ENCODE data around the gene ANTXRL. TPM values are rescaled to one million over a fixed set of nuclear protein-coding genes. Genes with fewer than 3 reads are reported as not detected.
A peak's percentile ranks its signal among the peaks of the same experiment; 100 is the strongest.

The ANTXRL gene
- total and polyA plus RNA-seq, 2 of the 8 experiments (the other 6 are each of a cell fraction or from before 2014, with no cell fraction given) = not detected

DNA sequence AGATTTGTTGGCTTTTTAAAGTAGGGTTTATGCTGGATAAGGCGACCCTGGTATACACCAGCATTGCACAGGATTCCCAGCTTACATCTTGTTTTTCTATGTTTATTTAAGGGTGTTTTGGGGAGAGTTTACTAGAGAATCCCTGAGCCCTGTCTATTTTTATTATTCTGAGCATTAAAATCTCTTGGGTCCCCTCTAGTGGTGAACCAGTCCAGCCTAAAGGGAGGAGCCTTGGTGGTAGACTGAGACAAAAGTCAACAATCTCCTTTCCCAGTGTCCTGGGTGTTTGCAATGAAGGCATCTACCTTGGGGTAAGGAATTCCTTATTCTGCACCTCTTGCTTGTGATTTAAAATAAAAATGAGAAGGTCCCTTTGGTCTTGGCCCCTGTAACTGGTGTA, 38.2 kb downstream of the ANTXRL start:
- Histone ChIP-seq H3K4ac (replicated peaks; ENCODE audit: insufficient read length, low read depth, low read length) (no peak overlapping the region), H4K5ac (ENCODE audit: insufficient read length, low read depth, low read length) (no peak overlapping the region), H4K91ac (replicated peaks; ENCODE audit: insufficient read length, low read length) (no peak overlapping the region), H3K18ac (ENCODE audit: extremely low read depth, low read length) (no peak overlapping the region), H4K20me1 (replicated peaks in 1 of 2; ENCODE audit: control insufficient read depth in 1 of 2, insufficient read depth in 2 of 2, low read length in 2 of 2) (no peaks in the 10 kb centered on the region), H2BK120ac (replicated peaks; ENCODE audit: low read depth, low read length) (no peak overlapping the region), H3K27ac (ENCODE audit: low read depth, low read length) (no peak overlapping the region), H3K79me2 (ENCODE audit: control insufficient read depth in 1 of 2, insufficient read depth in 2 of 2, low read length in 2 of 2) (no peaks in the 10 kb centered on the region), H3K36me3 (ENCODE audit: control insufficient read depth in 2 of 4, insufficient read depth in 4 of 4, low read length in 3 of 4) (no peaks in the 10 kb centered on the region), H4K8ac (ENCODE audit: extremely low read depth, insufficient read depth, low read length) (no peak overlapping the region), H3K23me2 (ENCODE audit: low read depth, low read length) (no peaks in the 10 kb centered on the region), H2BK15ac (ENCODE audit: low read length) (no peak overlapping the region), H3K4me3 (ENCODE audit: extremely low read depth in 1 of 4, insufficient read depth in 2 of 4, low read depth in 3 of 4, low read length in 4 of 4) (no peak overlapping the region), H2AFZ (ENCODE audit: low read length) (no peak overlapping the region), H3K79me1 (ENCODE audit: low read depth, low read length) (no peaks in the 10 kb centered on the region), H2BK12ac (ENCODE audit: low read depth, low read length) (no peak overlapping the region), H3K56ac (replicated peaks; ENCODE audit: insufficient read length, low read depth, low read length) (no peak overlapping the region), H3K4me1 (replicated peaks in 1 of 4; ENCODE audit: control insufficient read depth in 3 of 4, insufficient read depth in 4 of 4, low read length in 3 of 4) (peaks cover 0 to 8% (median 7%) of the 10 kb centered on the region in 4 experiments; a peak in 5 of 7 replicates), H2BK5ac (ENCODE audit: low read depth, low read length) (no peak overlapping the region), H3K23ac (ENCODE audit: insufficient read length) (no peak overlapping the region), H3K14ac (ENCODE audit: insufficient read length) (no peak overlapping the region), H3K27me3 (replicated peaks in 1 of 4; ENCODE audit: control insufficient read depth in 3 of 4, extremely low read depth in 1 of 4, insufficient read depth in 3 of 4, low read length in 3 of 4) (no peaks in the 10 kb centered on the region), H3K9me3 (ENCODE audit: insufficient read depth in 2 of 2, low read depth in 1 of 2, low read length in 1 of 2) (no peaks in the 10 kb centered on the region), H3K9ac (replicated peaks in 1 of 4; ENCODE audit: extremely low read depth in 1 of 4, low read depth in 3 of 4, low read length in 3 of 4) (no peak overlapping the region), H3K4me2 (ENCODE audit: insufficient read depth in 1 of 2, low read depth in 2 of 2, low read length in 2 of 2) (no peak overlapping the region), H2AK5ac (ENCODE audit: low read depth, low read length) (no peak overlapping the region), H2BK20ac (ENCODE audit: low read length) (no peak overlapping the region)
- FAIRE-seq (no peak), DNase-seq (ENCODE audit: low read depth in 1 of 2, low spot score in 2 of 2) (no peak)
- WGBS, 2 experiments (ENCODE audit: extremely low coverage in 1 of 2, insufficient coverage in 1 of 2, insufficient read length in 1 of 2, insufficient replicate concordance in 2 of 2, low coverage in 1 of 2, low lambda C conversion rate in 2 of 2, missing lambda C conversion rate in 1 of 2) = 86% methylated on average over 1 of the region's 1 CpG; no CpG with 5 or more reads in 1 of the 2 experiments
- CTCF ChIA-PET (ENCODE audit: partially characterized antibody) = interaction anchor here (0.8 to 3.4 kb wide), 11 partner anchors 8 to 220 kb away, joined by 3 to 11 read pairs (median 3); no protein-coding TSS in a partner anchor
- TF ChIP-seq BACH1 (IDR thresholded peaks at IDR 0.05; ENCODE audit: low read length) (no peak), KDM4A (IDR thresholded peaks at IDR 0.05; ENCODE audit: low read depth, low read length, severe bottlenecking) (no peak), CTCF (IDR thresholded peaks at IDR 0.05; ENCODE audit: control extremely low read depth in 1 of 3, insufficient read depth in 1 of 3, low read depth in 1 of 3, low read length in 3 of 3) (peak in 1 of 3 experiments; percentile 37; a peak in 2 of 4 replicates), FOSL1 (IDR thresholded peaks at IDR 0.05; ENCODE audit: insufficient read depth, low read depth, low read length) (no peak), GTF2F1 (IDR thresholded peaks at IDR 0.05; ENCODE audit: borderline replicate concordance, low read depth, low read length) (no peak), EGR1 (IDR thresholded peaks at IDR 0.05; ENCODE audit: borderline replicate concordance, low read depth, low read length) (no peak), RFX5 (IDR thresholded peaks at IDR 0.05; ENCODE audit: borderline replicate concordance, low read depth, low read length) (no peak), NRF1 (IDR thresholded peaks at IDR 0.05; ENCODE audit: low read depth, low read length) (no peak), SIN3A (conservative IDR thresholded peaks at IDR 0.05 in 1 of 2, IDR thresholded peaks at IDR 0.05 in 1 of 2; ENCODE audit: low read depth in 1 of 2, low read length in 2 of 2) (no peak), RAD21 (IDR thresholded peaks at IDR 0.05 in 1 of 2, conservative IDR thresholded peaks at IDR 0.05 in 1 of 2; ENCODE audit: low read depth in 2 of 2, low read length in 2 of 2) (peak; percentile 31 to 41; a peak in 3 of 4 replicates)
- POLR2A ChIA-PET (ENCODE audit: partially characterized antibody) = no interaction called here

Measured in H1 (cell line).